ENCODE data around the gene JUND.
A peak's percentile ranks its signal among the peaks of the same experiment; 100 is the strongest.

Gene JUND

DNA sequence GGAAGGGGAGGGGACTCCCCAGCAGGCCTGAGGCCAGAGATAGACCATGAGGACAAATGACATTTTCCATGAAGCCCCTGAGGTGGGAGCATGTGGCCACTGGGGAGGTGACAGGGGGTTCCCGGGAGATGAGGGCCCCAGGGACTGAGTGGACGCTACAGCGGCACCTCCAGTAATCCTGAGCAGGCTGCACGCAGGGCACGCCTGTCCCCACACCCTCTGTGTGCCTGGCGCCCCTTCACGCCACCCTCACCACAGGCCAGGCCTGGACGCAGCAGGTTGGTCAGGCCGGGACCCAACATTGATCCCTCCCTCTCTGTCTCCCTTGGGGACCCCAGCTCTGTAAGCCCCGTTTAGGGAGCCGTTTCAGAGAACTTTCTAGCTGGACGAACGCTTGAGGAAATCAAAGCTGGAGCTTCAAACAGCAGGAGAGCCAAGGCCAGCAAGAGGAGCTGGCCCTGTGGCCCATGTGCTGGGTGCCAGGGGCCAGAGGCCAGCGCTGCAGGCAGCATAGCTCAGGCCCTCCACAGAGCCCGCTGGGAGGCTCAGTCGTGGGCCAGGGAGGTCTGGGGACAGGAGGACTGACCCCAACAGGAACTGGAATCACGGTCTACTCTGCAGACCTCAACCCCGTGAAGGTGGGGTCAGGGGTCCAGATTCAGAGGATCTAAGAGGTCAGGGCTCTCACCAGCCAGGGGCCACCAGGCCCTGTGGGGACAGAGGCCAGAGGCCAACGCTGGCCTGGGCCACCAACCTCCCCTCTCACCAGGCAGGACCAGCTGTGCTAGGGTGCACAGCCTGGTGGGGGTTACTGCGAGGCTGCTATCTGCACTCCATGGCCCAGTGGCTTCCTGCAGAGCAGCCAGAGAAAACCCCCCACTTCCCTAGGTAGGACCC, 26.9 kb upstream of the JUND start:
- DNase-seq, result no peak

DNA sequence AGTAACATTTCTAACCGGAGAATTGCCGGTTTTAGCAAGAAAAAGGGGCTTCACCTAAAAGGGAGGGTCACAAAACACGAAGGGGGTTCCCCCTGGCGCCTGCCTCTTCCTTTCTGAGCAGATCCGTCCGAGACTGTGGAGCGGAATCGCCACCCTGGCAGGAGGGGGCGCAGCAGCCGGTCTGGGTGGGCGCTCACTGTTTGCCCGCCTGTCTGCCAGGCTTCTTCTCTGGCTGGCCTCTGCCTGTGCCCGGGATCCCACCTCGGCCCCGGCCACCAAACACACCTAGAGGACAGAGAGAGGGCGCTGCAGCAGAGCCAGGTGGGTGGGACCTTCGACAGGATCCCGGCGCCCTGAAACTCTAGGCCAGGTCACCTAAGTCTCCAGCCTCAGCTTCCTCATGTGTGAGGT, 25.9 kb upstream of the JUND start:
- no peak for DNase-seq

DNA sequence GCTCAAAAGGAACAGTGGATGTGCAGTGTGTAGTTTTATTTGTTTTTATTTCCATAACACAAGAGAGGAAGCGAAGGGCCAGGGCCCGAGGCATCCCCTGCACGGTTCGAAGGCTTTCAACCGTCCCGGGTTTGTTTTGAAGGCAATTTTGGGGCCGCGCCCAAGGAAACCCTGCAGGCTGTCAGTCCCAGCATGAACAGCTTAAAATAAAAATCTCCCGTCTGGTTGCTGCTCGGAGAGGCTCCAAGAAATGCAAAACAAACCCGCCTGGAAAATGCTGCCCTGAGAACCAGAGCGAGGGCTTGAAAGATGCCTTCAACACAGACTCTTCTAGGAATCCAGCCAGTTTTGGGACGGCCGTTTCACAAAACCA, 25.5 kb upstream of the JUND start:
- no peak for DNase-seq

DNA sequence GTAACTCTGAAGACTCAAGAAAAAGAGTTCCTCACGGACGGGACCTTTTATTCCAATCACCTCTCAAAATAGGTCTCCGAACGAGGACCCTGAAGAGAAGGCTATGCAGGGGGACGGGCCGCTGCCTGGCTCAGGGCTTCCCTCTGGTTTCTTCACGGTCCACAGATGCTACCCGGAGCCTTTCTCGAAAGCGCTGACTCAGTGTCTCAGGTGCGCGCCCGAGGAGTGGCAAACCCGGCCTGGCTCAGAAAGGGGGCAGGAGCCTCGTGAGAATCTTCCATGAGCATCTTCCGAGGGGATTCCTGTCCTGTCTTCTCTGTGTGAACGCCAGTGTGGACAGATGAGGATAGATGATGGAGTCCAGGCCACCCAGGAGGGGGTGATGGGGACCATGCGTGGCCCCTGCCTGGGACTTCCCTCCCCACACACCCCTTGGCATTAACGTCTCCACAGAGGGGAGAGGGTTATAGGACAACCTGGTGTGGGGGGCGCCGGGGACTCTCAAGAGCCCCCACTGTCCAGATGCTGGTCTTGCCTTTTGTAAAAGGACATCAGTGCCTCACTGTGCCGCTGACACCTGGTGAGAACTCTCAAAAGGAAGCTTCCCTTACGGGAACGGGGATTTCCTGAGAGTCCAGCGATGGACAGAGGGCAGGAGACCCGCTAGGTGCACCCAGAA, 24.9 kb upstream of the JUND start:
- DNase-seq, result no peak

DNA sequence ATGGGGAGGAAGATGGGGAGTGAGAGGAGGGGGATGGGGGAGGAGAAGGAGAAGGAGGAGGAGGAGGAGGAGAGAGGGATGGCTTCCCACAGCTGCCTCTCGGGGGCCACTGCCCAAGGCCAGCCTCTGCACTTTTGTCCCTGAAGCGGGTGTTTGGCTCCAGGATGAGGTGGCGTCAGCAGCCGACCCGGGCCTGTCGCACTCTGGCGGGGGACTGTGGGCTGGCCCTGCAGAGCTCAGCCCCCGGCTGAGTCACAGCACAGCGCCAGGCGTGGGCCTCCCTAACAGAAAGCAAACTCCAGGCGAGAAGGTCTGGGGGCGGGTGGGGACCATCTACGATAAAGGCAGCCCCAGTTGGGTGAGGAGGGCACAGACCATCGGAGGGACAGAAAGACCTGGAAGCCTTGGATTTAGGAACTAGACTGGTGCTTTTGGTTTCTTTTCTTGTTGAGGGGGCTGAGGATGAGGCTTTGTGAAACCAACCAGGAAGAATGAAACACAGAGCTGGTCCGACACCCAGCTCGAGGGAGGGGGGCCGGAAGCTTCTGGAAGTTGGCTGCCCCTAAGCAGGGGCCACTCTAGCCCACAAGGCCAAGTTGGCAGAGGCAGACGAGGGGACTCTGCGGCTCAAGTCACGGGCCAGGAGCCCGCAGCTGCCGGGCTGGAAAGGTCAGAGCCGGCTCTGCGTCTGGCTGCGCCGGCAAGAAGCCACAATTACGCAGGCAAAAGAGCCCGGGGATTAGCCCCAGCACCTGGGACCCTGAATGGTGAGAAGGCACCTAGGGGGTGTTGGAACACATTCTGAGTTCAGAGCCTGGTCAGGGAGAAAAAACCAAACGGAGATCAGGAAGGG, 23.3 kb upstream of the JUND start:
- DNase-seq, result peak; percentile 79

DNA sequence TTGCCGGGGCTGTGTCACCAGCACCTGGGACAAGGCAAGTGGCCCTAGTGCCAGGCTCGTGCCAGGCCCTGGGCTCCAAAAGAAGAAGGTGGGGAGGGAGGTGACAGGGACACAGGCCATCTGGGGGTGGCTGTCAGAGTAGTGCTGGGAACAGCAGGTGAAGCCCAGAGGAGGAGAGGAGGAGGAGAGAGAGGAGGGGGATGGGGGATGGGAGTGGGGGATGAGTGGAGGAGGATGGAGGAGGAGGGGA, 22.7 kb upstream of the JUND start:
- DNase-seq, result no peak

DNA sequence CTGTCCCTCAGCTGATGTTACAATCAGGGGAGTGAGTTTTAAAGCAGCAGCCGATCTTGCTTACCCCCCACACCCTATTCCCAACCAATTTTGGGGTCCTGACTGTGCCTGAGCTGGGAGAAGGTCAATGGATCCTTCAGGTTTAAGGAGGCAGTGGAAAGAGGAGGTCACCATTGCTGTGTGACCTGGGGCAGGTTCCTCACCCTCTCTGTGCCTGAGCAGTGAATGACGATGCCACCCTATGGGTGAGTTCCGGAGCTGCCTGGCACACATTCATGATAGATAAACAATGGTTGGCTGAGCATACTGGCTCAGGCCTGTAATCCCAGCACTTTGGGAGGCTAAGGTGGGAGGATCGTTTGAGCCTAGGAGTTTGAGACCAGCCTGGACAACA, 20.3 kb upstream of the JUND start:
- no peak for DNase-seq

DNA sequence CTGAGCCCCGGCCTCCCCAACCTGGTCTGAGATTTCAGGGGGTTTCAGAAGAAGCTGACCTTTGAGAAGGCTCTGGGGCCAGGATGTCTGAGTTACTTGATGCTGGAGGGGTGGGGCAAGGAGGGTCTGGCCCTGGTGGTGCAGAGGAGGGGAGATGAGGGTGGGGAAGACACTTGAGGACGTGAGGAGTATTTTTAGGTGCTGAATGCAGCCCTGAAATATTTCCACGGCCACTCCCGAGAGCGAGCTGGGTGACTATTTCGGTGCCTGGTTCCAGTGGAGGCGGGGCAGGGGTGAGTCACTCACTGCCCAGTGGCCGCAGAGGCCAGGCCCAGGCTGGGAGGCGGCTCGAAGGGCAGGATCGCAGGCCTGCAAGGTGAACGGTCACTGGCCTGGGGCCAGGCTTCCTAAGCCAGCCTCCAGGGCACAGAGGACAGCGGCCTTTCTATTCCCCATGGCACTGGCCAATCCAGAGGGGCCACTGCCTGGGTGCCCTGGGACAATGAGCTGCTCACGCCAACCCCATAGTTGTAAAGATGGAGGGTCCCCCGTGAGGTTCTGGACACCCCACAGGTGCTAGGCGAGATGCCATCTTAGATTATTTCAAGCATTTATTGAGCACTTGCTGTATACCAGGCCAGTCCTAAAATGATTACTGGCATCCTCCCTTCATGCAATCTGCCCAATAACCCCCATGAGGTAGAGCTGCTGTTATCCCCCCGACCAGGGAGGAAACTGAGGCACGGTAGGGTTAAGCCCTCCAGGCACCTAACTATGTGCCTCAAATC, 19.7 kb upstream of the JUND start:
- DNase-seq, result no peak

DNA sequence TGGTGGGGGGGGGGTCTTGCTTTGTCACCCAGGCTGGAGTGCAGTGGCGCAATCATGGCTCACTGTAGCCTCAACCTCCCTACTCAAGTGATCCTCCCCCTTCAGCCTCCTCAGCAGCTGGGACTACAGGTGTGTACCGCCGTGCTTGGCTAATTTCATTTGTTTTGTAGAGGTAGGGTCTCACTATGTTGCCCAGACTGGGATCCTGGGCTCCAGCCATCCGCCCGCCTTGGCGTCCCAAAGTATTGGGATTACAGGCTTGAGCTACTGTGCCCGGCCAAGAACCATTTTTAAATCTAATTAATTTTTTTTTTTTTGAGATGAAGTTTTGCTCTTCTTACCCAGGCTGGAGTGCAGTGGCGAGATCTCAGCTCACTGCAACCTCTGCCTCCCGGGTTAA, 18.2 kb upstream of the JUND start:
- no peak for DNase-seq

DNA sequence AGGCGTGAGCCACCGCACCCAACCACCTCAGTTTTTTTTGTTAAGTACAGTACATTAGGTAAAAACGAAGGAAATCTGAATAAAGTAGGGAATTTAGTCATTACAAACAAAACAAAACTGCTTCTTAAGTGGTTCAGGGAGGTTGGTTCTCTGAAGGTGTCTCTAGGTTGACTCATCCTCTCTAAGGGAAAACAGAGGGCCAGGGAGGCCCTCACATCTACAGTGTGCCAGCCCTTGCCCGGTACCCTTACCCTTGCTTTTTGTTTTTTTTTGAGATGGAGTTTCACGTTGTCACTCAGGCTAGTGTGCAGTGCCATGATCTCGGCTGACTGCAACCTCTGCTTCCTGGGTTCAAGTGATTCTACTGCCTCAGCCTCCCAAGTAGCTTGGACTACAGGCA, 17.2 kb upstream of the JUND start:
- DNase-seq, result no peak

DNA sequence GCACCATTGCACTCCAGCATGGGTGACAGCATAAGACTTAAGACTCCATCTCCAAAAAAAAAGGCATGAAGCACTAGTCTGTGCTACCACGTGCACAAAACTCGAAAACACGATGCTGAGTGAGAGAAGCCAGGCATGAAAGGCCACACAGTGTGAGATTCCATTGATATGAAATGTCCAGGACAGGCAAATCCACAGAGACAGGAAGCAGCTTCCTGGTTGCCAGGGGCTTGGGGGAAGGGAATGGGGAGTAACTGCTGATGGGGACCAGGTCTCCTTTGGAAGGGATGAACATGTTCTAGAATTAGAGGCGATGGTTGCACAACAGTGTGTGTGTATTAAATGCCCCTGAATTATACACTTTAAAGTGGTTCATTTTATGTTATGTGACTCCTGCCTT, 15.9 kb upstream of the JUND start:
- DNase-seq, result no peak

DNA sequence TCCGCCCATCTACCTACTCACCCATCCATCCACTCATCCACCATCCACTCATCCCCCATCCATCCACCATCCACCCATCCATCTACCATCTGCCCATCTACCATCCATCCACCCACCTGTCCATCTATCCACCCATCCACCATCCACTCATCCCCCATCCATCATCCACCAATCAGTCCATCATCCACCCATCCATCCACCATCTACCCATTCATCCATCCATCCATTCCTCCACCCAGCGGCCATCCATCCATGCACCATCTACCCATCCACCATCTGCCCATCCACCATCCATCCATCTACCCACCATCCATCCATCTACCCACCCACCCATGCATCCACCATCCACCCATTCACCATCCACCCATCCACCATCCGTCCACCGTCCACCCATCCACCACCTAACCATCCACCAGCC, 13.6 kb upstream of the JUND start:
- DNase-seq, result no peak

DNA sequence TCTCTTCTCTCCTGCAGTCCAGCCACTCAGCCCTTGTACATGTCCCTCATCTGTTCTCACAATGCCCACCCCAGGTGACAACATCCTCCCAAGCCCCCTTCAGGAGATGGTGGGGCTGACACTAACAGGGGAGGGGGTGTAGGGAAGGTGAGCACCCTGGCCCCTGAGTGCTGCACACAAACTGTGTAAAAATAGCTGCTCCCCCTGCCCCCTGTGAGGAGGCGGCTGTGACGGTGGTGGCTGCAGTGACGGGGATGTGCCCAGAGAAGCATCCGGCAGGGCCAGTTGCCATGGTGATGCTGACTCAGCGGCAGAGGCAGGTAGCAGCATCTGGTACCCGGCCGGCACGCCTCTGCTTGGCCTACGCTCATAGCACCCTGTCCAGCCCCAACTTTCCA, 13.0 kb upstream of the JUND start:
- peak; percentile 89 for DNase-seq

DNA sequence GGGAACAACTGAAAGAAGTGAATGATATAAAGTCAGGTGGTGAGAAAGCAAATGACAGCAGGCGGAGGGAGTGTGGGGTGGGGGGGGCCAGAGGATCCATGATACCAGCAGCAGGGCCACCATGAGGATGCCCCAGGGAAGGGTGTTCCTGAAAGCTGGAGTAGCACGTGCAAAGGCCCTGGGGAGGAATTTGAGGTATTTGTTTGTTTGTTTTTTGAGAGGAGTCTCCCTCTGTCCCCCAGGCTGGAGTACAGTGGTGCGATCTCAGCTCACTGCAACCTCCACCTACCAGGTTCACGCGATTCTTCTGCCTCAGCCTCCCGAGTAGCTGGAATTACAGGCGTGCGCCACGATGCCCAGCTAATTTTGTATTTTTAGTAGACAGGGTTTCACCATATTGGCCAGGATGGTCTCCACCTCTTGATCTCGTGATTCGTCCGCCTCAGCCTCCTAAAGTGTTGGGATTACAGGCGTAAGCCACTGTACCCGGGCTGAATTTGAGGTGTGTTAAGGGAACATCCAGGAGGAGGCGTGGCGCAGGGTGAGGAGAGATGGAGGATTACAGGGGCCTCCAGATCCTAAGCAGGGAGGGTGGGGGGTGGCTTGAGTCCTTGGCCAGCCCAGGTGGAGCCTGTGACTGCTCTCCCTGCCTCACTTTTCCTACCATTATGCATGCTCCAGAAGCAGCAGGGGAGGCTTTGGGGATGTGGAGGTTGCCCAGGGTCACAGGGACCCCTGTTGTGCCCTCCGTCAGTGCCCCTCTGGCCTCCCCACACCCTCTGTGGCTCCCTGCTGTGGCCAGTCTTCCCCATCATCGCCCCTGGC, 12.4 kb upstream of the JUND start:
- DNase-seq, result no peak

DNA sequence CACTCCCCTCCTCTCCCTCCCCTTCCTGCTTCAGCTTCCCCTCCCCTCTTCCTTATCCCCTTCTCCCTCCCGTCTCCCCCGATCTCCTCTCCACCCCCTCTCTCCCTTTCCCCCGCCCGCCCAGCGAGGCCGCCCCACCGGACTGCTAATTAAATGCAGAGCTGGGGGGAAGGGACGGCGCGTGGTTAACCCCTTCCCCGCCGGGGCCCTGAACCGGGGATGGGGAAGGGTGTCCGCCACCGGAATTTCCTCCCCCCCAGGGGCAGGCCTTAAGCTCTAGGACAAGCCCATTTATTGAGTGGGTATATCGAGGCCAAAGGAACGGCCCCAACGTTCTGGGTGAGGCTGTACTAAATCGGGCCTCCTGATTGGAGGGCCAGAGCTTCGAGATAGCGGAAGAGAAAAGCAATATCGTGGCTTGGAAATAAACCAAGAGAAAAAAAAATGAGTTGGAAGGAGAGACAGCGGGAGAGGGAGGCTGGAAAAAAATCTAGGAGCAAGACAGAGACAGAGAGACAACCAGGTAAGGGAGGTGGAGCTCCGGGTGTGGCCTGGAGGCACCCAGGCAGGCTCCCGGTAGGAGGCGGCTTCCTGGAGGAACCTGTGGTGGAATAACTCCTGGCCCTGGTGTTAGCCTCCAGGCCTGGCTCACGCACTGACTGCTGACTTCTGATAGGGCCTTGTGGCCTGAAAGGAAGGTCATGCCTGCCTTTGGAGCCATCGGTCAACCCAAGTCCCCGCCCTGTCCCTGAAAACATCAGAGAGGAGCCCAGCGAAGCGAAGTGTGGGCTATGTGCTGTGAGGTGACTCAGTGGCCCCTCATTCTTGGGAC, 11.6 kb upstream of the JUND start:
- no peak for DNase-seq

DNA sequence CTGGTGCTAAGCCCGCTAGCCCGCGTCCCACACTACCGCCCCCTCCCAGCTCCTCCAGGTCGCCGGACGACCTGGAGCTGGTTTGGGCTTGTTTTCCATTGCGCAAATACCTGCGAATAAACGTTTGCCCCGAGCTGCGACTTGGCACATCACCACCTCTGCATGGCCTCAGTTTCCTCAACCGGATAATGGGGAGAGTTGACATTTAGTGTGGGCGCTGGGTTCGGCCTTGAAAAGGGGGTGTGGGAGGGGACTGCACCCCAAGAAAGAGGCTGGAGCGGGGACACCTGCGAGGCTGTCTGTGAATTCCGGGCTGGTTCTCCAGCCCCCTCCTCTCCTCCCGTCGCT, 11.0 kb upstream of the JUND start:
- no peak for DNase-seq

DNA sequence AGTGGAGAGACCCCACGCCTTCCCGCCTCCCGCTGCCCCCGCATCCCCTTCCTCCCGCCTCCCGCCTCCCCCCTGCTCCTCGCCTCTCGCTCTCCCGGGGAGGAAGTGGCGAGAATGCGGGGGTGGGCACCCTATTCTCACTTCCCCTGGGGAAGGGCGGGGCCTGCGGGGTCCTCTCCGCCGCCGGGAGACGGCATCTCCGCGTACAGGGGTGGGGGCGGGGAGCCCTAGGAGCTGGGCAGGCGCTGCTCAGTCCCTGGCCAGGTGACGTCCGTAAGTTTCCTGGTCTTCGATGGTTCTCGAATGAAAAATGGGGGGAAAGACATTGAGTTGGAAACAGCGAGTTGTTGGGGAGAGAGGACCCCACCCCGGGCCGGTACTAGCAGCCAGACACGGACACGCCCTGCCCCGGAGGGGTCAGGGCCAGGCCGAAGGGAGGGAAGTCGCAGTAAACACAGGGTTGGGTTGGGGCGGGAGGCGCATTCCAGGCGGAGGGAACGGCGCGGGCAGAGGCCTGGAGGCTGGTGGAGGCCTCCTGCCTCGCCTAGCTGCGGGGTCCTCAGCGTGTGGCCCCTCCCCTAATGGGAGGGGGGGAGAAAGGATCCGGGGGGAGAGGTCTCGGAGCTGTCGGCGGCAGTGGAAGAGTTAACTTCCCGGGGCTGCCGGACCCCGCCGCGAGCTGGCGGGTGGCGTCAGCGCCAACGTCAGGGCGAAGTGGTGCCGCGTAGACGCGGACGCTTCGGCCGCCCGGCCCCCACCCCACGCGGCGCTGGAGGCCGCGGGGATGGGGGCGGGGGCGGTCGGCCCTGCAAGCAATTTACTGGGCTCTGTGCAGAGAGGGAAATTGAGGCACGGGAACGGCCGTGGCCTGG, 10.4 kb upstream of the JUND start:
- peak; percentile 54 for DNase-seq

DNA sequence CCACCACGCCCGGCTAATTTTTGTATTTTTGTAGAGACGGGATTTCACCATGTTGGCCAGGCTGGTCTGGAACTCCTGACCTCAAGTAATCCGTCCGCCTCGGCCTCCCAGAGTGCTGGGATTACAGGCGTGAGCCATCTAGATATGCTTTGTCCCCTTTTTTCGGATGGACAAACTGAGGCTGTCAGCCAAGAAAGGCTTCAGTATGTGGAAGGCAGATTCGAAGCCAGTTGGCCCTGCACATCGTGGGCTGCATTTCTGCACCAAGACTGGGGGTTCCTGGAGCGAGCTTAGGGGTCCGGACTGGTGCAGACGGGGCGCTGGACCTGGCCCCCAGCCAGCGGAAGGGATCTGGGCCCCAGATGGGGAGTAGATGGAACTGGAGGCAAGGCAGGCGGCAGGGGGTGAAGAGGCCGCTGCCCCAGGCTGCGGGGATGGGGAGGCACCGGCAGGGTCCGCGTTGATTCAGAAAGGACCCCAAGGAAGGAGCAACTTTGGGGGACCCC, 9.7 kb upstream of the JUND start:
- DNase-seq, result no peak

DNA sequence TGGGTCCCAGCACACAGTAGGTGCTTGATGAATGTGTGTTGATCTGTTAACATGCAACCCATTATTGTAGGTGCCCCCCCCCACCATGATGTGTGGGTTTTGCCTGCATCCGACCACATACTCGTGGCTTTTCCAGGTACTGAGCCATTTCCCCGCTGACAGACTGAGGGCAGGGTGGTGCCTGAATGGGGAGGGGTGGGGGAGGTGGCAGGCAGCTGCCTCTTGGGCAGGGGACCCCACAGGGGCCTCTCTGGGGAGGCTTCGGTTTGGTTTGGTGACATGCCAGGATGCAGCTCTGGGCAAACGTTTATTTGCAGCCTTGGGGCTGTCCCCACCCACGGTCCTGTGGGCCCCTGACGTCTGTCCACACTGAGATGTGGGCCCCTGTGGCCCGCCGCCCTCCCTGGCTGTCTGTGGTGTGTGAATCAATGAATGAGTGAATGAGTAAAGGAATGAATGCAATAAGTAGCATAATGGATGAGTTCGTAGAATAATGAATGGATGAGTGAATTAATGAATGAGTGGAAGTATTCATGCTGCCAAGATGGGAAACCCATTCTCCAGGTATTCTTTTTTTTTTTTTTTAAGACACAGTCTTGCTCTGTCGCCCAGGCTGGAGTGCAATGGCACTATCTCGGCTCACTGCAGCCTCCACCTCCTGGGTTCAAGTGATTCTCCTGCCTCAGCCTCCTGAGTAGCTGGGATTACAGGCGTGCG, 9.0 kb upstream of the JUND start:
- DNase-seq, result peak; percentile 48

Data from activated CD4-positive, alpha-beta T cell treated with anti-CD3 and anti-CD28 coated beads for 1 hour (primary cell).